GM12878 (cell line): ENCODE measurements around the gene PRKN.

Source experiments
- EZH2 ChIP-seq: IDR thresholded peaks from 2 replicates; pipeline ENCODE4 v1.6.1; 2012; ENCODE audit warnings: low read depth, mild to moderate bottlenecking, control low read depth, inconsistent platforms, low read length, borderline replicate concordance; ENCODE audit not compliant: control insufficient read depth
- RAD21 ChIP-seq: IDR thresholded peaks from 2 replicates; pipeline ENCODE4 v1.6.1; 2011; ENCODE audit warnings: mild to moderate bottlenecking, low read depth, low read length, moderate library complexity; ENCODE audit not compliant: insufficient read depth
- ZBED1 ChIP-seq: IDR thresholded peaks from 2 replicates; pipeline ENCODE4 v1.6.1; 2016; ENCODE audit warnings: borderline replicate concordance

DNA sequence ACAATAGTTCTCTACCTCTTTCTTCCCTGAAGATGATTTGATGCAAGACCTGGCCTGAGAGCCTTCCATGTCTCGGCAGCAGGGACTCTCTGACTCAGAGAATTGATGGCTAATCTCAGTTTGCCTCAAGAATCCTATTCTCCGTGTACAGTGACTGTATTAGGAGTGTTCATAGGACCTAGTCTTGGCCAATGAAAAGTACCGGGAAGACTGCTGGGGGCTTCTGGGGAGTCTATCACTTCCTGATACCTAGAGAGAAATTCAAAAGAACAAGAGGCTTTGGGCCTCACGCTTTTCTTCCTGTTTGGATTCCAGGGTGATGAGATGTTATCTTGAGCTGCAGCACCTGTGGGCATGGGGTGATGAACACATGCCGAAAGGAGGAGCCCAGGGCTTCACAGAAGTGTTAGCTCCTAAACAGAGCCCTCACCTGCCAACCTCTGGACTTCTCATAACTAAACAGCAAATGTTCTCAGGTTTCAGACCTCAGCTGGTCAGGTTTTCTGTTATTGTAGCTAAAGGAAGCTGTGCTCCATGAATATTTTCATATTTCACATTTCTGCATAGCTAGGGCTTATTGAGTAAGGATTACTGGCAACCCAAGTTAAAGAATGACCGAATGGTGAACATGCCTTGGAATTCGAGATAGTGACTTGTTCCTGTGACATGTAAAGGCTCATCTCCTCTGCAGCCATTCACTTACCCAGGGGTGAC, 1130.6 kb downstream of the PRKN start:
- TF ChIP-seq EZH2 (no peak), RAD21 (no peak), ZBED1 (no peak)
